Superior temporal gyrus (tissue), 1 donor: ENCODE data around the gene INSC.
A peak's percentile ranks its signal among the peaks of the same experiment; 100 is the strongest.

Experiments
- DNase-seq: peaks from one replicate; pipeline ENCODE4 v3.0.0-alpha.2; 2016; ENCODE audit errors: extremely low spot score

The INSC gene

DNA sequence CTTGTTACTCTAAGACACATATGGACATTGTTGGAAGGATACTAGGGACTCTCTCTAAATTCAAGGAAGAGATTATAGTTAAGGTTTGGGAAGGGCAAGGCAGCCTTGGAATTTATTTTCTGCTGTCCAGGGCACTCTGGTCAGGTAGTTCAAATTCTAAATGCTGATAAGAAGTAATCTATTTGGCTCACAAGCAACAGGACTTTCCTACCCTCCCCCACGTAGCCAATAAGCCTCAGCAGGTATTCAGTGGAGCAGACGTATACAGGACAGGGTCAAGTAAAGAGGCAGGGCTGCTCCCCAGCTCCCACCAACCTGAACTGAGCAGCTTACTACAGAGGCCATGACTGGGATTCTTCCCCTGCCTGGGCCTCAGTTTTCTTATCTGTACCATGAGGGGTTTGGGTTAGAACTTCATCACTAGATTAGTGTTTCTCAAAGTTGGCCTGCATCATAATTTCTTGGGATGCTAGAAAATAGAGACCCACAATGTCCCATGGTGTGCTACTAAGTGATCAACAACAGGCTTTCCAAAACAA lies 6.1 kb upstream of the INSC start:
- DNase-seq: no peak

DNA sequence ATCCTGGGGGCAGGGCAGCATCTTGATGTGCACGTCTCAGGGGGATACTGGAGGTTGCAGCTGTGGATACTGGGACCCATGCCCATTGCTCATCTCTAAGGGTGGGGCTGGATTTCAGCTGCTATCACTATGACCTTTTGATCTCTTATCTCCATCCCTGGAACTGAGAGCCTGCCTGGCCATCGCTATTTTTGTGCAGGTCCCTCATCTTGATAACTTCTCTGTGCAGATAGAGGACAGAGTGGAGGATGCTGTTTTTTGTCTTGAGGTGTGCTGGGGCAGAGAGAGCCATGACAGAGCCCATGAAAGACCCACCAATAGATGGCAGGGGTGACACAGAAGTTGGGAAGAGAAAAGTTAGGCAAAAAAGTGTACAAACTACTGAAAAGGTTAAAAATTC lies 5.1 kb upstream of the INSC start:
- DNase-seq: no peak

DNA sequence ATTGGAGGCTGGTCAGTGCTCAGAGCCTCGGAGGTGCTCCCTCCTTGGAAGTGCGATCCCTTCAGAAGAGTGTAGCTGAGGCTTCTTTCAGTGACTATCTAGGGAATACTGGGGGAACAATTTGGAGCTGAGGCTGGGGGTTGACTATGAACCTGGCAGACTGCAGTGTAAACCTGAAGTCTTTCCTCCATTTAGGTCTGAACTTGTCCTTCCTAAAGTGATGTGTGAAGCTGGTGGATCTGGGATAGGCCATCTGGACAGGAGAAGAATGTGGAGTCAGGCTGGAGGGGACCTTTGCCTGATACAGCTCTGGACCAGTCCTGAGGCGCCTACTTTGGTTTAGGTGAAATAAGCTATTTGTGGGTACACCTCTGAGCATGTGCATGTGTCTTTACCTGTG lies 3.5 kb upstream of the INSC start:
- DNase-seq: no peak

DNA sequence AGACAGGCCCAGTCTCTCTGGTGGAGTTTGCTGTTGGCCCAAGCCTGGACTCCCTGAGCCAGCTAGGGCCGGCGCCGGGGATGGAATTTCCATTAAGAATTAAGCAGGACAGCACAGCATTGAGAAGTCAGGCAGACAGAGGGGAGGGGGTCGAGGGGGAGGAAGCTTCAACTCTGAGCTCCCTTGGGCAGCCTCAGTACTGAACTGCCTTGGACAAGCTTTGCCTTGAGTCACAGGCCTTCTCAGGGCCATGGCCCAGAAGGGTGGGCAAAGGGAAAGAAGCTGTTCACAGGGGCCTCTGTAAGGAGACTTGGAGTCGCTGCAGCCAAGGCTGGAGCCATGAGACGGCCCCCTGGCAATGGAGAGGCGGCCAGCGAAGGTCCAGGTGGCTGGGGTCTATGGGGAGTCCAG lies 2.6 kb upstream of the INSC start:
- no peak for DNase-seq

DNA sequence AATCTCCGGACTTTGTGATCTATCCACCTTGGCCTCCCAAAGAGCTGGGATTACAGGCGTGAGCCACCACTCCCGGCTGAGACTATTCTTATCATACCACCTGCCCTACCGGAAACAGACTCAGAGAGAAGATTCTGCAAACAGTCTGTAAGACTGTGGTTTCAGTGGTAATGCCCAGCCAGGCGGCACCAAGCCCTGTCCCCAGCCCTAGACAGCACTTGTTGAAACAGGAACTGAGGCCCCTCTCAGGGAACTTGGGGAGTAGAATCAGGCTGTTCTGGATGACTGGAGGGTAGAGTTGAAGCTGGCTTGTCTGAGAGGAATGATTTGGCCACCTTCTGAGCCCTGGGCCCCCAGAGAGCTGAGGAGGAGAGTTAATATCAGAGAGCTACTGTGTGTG lies 1.3 kb upstream of the INSC start:
- no peak for DNase-seq

DNA sequence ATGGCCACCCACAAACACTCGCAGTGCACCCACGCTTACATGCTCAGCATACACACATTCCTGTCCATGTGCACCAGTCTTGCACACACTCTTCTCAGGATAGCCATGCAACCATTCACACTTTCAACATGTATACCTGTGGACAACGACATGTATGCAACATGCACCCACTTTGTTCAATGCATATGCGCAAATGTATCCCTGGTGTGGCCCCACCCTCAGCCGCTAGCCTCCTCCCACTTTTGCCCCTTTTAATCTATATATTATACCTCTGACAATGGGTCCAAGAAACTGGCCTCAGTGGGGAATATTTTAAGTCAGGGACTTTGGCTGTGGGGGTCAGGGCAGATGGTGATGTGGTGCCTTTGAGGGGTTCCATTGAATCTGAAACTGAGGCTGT lies 963 bp downstream of the INSC start:
- no peak for DNase-seq

DNA sequence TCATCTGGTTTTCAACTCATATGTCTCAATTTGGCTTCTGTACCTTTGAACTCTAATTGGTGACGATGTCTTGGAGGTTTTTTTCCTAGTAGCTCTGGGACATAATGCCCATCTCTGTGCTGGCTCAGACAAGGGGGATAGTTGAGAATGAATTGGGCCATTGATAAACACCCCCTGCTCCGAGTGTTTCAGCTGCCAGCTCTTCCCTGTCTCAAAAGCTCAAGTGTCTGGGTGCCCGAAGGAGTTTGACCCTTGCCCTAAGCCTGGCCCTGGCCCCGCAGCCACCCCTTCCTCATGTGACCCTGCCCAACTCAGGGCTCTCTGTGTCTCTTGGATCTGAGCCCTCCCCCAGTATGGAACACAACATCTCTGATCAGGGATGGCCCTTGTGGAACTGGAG lies 3.0 kb downstream of the INSC start:
- peak; percentile 52 for DNase-seq

DNA sequence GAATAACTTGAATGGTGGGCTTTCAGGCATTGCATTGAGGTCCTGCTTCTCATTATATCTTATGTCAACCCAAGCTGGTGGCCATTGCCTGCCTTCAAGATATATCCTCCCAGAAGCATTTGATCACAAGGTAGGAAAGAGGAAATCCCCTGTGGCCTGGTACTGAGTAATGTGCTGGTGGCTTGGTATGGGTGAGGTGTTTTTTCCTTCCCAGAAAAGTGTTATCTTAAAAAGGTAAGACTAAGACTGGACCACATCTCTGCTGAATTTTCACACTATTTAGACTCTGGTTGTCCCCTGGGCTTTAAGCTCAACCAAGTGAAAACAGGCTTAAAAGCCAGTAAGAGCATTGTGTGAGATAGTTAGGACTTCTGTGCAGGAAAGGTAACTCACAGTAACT lies 3.7 kb downstream of the INSC start:
- no peak for DNase-seq

DNA sequence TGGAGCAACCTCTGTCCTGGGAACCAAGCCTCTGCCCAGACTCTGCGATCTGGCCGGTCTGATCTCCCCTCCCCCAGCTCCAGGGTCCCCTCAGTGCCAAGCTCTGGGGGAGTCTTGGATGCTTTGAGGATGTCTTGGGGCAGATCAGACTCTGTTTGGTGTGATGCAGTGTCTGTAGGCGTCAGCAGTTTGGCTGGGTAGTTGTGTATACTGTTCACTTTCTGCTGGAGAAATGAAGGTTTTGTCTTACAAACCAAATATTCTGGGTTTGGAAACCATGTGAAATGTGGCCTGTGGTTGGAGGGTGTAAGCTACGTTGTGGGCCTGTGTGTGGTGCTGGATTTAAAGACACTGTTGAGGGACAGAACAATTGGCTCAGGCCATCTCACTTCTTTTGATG lies 4.6 kb downstream of the INSC start:
- no peak for DNase-seq

DNA sequence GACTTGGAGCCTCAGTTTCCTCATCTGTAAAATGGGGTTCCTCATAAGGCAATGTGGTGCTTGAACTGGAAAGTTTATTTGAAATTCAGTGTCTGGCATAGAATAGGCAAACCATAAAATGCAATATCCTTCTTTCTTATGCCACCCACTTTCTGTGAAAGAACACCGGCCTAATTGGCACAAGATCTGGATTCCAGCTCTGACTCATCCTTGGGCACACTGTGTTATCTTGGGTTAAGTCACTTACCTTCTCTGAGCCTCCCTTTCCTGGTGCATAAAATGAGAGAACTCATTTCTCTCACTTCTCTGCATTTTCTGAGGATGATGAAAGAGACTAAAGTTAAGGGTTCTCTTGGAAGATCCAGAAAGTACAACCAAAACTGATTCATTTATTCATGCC lies 5.1 kb downstream of the INSC start:
- peak; percentile 52 for DNase-seq

DNA sequence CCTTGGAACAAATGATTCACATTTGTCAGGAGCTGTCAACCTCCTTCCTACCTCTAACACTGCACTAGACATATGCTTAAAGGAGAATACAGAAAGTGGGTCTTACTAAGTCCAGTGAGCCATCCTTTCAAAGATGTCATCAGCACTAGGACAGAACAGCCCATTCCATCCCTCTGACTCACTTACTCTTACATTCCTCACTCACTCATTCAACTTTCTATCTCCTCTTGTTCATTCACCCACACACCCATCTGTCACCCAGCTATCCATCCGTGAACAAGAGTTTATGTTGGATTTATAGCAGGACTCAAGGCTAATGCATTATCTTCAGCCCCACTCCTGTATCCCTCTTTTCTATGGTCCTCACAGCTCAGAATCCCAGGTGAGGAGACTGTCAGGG lies 9.1 kb downstream of the INSC start:
- peak; percentile 62 for DNase-seq

DNA sequence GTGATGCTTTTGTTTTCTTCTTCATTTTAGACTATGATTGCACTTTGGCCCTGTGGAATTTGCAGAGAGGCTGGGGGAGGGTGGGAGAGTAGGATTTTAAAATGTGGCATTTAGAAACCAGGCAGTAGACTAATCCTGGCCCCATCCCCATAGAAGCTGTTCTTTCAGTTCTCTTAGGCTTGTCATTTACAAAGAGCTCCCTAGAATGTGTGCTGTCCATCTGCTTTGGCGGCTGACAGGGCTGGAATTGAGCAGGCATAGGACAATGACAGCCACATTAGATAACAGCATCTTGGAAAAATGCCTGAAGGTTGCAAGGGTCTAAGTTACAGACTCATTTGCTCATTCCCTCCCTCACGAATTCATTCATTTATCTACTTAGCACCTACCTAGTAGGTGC lies 9.8 kb downstream of the INSC start:
- DNase-seq: no peak

DNA sequence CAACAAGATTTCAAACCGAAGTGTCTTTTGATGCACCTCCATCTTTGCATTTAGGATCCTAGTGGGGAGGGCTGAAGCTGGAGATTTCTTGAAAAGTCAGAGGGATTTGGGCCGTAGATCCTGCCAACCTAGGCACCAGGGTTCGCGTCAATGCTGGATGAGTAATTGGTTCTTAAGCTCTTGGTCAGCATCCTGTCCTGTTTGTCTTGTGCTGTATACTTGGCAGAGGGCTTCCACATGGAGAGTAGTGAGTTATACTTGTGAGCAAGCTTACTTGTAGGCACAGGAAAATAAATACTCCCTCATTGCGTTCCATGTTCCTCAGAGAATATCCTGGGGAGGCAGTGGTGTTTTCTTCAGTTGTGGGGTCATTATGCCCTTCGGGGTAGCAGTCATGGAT lies 12.6 kb downstream of the INSC start:
- no peak for DNase-seq

DNA sequence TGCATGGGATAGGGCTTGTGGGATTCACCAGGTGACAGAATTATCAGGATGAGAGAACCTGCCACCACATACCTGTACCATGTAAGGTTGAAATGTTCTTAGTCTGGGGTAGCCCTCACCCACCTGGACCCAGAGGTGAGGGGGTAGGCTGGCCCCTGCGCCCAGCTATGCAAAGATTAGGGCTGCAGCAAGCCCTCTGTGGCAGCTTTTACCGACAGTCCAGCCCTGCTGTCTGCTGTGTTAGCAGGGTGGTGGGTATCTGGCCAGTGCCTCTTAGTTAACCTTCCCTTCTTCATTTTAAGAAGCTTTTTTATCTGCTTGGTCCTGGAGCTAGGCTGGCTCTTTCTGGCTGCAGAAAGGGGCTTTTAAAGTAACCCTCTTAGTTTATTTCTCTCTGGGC lies 13.9 kb downstream of the INSC start:
- no peak for DNase-seq

DNA sequence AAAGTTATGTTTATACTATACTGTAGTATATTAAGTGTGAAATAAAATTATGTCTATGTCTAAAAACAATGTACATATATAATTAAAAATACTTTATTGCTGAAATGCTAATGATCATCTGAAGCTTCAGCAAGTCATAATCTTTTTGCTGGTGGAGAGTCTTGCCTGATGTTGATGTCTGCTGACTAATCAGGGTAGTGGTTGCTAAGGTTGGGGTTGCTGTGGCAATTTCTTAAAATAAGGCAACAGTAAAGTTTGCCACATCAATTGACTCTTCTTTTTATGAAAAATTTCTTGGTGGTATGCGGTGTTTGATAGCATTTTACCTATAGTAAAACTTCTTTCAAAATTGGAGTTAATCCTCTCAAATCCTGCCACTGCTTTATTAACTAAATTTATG lies 21.4 kb downstream of the INSC start:
- DNase-seq: no peak

DNA sequence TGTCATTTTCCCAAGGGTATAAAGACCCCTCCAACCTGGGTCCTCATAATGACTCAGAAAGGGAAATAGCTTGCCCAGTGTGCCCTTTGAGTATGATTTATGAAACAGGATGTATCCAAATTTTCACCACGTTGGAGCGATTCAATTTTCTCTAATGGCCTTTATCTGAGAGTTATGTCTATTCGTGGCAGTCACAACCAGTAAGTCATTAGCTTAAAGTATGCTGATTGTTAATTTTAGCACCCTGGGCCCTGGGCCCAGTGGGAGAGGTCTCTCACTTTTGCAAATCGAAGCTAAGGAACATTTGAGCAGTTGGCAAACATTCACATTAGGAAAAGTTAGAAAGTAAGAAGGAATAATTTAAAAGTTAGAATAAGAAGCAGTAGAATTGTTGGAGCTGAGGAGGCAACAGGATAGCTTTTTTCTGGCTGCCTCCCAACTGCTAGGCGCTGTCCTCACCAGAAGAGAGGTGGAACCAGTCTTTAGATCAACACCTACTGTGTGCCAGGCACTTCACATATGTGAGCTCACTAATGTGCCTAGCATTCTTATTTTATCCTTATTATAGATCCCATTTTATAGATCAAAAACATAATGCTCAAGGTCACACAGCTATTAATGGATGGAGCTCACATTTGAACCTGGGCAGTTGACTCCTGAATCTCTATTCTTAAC lies 24.5 kb downstream of the INSC start:
- DNase-seq: no peak

DNA sequence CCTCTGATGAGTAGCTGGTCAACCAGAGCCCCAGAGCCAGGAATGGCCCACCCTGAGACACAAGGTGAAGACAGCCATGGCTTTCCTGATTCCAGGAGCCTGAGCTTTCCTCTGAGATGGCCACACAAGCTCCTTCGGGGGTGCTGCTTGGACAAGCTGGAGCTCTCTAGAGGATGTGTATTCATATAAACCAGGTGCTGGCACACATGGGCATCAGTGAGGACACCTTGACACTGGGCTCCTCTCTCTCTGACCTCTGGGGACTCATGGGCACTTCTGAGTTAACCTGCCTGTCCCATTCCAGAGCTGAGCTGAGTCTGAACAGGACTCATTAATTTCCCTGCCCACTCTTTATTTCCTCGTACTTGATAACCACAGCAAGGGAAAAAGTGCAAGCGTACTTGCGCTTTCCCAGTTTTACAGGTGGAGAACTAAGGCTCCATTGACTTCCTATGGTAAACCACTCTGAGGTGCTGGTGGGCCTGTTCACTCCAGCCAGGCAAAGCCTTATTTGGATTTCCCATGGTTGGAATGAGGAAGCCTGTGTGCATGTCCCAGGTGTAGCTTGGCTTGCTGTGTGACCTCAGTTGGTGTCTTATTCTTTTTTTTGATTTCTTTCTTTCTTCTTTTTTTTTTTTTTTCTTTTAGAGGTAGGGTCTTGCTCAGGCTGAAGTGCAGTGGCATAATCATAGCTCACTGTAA lies 25.4 kb downstream of the INSC start:
- DNase-seq: no peak

DNA sequence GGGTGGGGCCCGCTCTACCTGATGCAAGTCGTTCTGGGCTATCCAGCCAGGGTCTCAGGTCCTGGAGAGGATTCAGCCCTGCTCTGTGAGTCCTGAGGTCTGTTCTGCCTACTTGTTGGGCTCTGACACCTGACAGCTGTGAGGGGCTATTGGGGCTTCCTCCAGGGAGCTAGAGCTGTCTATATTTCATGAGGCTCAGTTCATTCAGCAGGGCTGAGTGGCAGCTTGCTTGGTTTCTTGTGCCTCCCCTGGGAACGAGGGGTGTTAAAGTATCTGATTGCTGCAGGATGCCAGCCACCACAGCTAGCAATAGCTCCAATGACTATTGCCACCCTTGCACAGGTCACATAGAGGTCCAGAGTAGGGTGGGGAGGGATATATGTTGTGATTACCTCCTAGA lies 26.7 kb downstream of the INSC start:
- no peak for DNase-seq

DNA sequence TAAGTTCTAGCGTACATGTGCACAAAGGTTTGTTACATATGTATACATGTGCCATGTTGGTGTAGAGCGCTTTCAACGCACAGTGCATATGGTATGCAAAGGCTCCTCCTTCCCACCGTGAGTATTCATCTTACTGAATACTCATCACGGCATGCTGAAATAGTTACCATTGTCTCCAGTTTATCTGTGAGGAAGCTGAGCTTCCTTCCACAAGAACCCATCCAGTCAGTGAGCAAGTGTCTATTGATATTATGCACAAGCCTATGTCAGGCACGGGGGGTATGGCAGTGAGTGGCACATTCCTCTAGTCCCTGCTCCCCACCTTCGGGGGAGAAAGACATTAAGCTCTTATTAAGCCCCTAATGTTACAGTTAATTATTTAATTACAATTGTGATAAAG lies 28.1 kb downstream of the INSC start:
- DNase-seq: no peak

DNA sequence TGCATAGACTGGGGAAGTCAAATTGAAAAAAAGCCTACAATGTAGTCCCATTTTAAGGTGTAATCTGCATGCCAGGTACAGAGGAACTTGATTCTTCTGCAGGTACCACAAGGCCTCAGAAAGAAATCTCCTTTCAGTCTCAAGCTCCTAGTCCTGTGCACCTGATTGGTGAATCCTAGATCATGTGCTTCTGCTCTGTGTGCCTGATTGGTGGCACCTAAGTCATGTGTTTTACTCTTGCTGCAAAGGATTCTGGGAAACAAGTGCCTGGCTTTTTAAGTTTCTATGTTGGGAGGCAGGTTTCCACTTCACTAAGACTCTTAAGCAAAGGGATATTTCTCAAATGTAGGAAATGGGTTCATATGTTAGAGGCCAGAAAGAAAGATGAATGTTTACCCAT lies 29.1 kb downstream of the INSC start:
- DNase-seq: no peak

DNA sequence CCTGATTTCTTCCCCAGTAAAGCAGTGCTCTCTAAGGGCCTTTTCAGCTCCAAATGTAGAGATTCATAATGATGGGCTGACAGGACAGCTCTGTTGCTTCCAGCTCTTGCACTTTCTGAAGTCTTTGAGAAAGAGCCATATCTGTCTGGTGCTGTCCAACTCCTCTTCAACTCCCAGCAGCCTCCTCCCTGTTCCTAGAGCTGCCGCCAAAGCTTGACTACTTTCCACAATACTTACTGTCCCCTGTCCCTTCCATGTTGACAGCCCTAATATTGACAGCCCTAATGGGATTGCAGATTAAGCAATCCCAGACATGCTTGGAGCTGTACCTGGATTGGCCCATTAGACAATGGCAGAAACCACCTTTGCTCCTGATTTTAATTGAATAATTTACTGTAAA lies 29.6 kb downstream of the INSC start:
- DNase-seq: no peak

DNA sequence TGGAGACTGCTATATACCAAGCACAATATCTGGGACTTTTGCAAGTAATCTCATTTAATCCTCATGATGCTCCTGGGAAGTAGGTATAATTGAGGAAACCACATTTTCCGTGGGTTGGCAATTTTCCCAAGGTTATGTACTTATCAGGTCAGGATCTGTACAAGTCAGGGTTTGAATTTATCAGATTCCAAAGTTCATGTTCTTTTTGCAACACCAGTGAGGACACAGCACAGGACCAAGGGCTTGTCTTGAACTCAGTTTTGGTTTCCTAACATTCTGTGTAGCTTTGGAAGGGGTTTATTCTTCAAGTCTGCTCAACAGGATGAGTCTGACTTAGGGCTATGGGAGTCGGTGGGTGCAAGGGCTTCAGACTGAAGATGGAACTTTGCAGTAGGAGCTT lies 30.4 kb downstream of the INSC start:
- DNase-seq: no peak

DNA sequence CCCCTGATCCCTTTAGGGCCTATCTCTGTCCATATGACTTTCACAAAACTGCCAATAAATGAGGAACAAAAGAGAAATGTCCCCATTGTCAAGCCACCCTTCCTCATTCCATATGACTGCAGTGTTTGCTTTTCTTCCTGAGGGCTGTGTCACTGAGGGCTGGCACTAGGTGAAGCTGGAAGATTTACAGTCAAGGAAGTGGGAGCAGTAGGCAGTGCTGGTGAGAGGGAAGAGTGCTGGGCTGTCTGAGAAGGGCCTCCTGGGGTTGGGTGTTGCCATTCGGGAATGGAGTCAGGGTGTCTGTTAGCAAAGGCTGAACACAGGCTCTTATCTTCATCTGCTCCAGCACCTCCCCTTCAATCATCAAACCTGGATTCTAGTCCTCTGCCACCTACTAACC lies 30.9 kb downstream of the INSC start:
- DNase-seq: no peak
